HepG2 (cell line): Measurements from ENCODE around the gene MTF2. TPM values are rescaled to one million over a fixed set of nuclear protein-coding genes. Genes with fewer than 3 reads are reported as not detected.

ENCODE experiments used
- AGO2 ChIP-seq: fragments of 200-400 bp; formaldehyde crosslinking; optimal IDR thresholded peaks from 2 replicates; pipeline ENCODE3; 2017; ENCODE audit warnings: mild to moderate bottlenecking, low read depth, low read length, moderate library complexity
- CHD2 ChIP-seq: IDR thresholded peaks from 2 replicates; pipeline ENCODE4 v1.6.1; 2011; ENCODE audit warnings: low read depth, low read length, improper control_type of control experiment
- DNMT3B ChIP-seq: conservative IDR thresholded peaks from 2 replicates; pipeline ENCODE4 v1.6.1; 2016; ENCODE audit warnings: missing biosample characterization, control low read depth
- DR1 ChIP-seq: sonication (generic); formaldehyde crosslinking; IDR thresholded peaks from 2 replicates; pipeline ENCODE4 v1.8.0; 2021; ENCODE audit warnings: mild to moderate bottlenecking, missing genetic modification reagents, inconsistent platforms
- HDAC2 ChIP-seq: sonication (generic); formaldehyde crosslinking; IDR thresholded peaks from 2 replicates; pipeline ENCODE4 v1.4.0; 2020; ENCODE audit warnings: missing genetic modification reagents
- KDM6A ChIP-seq: IDR thresholded peaks from 2 replicates; pipeline ENCODE4 v1.6.1; 2016; ENCODE audit warnings: low read depth
- MATR3 ChIP-seq: sonication (generic); formaldehyde crosslinking; IDR thresholded peaks from 2 replicates; pipeline ENCODE4 v1.4.0; 2020; ENCODE audit warnings: missing genetic modification reagents
- NR2F6 ChIP-seq, 2 experiments: IDR thresholded peaks; 2 replicates each; pipeline ENCODE4 v1.6.1; 2016; ENCODE audit warnings: antibody characterized with exemption in 1 of 2, mild to moderate bottlenecking in 1 of 2
- PHF8 ChIP-seq: sonication (generic); formaldehyde crosslinking; IDR thresholded peaks from 2 replicates; pipeline ENCODE4 v1.5.0; 2020; ENCODE audit warnings: missing genetic modification reagents
- RXRB ChIP-seq: IDR thresholded peaks from 2 replicates; pipeline ENCODE4 v1.6.1; 2016; ENCODE audit warnings: borderline replicate concordance, missing genetic modification reagents, missing compliant biosample characterization
- SAFB2 ChIP-seq: sonication (generic); formaldehyde crosslinking; IDR thresholded peaks from 2 replicates; pipeline ENCODE4 v1.5.1; 2020; ENCODE audit warnings: missing genetic modification reagents, low read depth, mild to moderate bottlenecking, borderline replicate concordance
- SETDB1 ChIP-seq: sonication (generic); formaldehyde crosslinking; IDR thresholded peaks from 2 replicates; pipeline ENCODE4 v1.5.1; 2020; ENCODE audit warnings: missing genetic modification reagents, mild to moderate bottlenecking, borderline replicate concordance
- ZFP90 ChIP-seq: sonication (generic); formaldehyde crosslinking; IDR thresholded peaks from 2 replicates; pipeline ENCODE4 v1.8.0; 2022; ENCODE audit warnings: missing genetic modification reagents, mild to moderate bottlenecking, inconsistent platforms, borderline replicate concordance
- ZFX ChIP-seq: sonication (generic); formaldehyde crosslinking; IDR thresholded peaks from 2 replicates; pipeline ENCODE4 v1.4.0; 2020; ENCODE audit warnings: mild to moderate bottlenecking, low read depth, missing genetic modification reagents, moderate library complexity
- ZNF432 ChIP-seq: sonication (generic); formaldehyde crosslinking; IDR thresholded peaks from 2 replicates; pipeline ENCODE4 v1.5.0; 2020; ENCODE audit warnings: missing genetic modification reagents, mild to moderate bottlenecking, borderline replicate concordance
- ZNF709 ChIP-seq: sonication (generic); formaldehyde crosslinking; IDR thresholded peaks from 2 replicates; pipeline ENCODE4 v1.5.0; 2020; ENCODE audit warnings: mild to moderate bottlenecking, missing genetic modification reagents
- polyA plus RNA-seq, 8 experiments: library from polyadenylated mRNA; depleted of rRNA in 3 of 8; stranded (reverse) in 7 of 8; unstranded in 1 of 8; fragments of >200 nt; fragmentation: Illumina TruSeq in 4 of 8; extraction: Trizol in 4 of 8; gene quantifications; 2 replicates each; pipeline versions ENCODE4 v1.2.1 to v1.2.3, GENCODE V29; 2011 to 2016; ENCODE audit warnings: low read depth in 4 of 8, missing spikeins in 1 of 8, mixed read lengths in 1 of 8; ENCODE audit not compliant: insufficient read depth in 1 of 8
- total RNA-seq, 5 experiments: library from RNA; depleted of rRNA; stranded (reverse); fragments of >200 nt; fragmentation: Illumina TruSeq; extraction: Trizol; gene quantifications; 2 replicates each; pipeline ENCODE4 v1.2.3, GENCODE V29; 2016; ENCODE audit warnings: low read depth in 1 of 5
- TF ChIP-seq, protein P1 (sequence below): sonication (generic); formaldehyde crosslinking; IDR thresholded peaks from 2 replicates; pipeline ENCODE4 v1.4.0; 2020; ENCODE audit warnings: missing genetic modification reagents, borderline replicate concordance
- TF ChIP-seq, protein P2 (sequence below): sonication (generic); formaldehyde crosslinking; IDR thresholded peaks from 2 replicates; pipeline ENCODE4 v1.5.0; 2020; ENCODE audit warnings: missing genetic modification reagents, mild to moderate bottlenecking, borderline replicate concordance
- TF ChIP-seq, protein P3 (sequence below): sonication (generic); formaldehyde crosslinking; IDR thresholded peaks from 2 replicates; pipeline ENCODE4 v1.4.0; 2020; ENCODE audit warnings: mild to moderate bottlenecking, missing genetic modification reagents, borderline replicate concordance

The MTF2 gene
- total and polyA plus RNA-seq, 2 of the 13 experiments (the other 11 are each of a cell fraction or from before 2014, with no cell fraction given), result 48.7 to 53.9 TPM

DNA sequence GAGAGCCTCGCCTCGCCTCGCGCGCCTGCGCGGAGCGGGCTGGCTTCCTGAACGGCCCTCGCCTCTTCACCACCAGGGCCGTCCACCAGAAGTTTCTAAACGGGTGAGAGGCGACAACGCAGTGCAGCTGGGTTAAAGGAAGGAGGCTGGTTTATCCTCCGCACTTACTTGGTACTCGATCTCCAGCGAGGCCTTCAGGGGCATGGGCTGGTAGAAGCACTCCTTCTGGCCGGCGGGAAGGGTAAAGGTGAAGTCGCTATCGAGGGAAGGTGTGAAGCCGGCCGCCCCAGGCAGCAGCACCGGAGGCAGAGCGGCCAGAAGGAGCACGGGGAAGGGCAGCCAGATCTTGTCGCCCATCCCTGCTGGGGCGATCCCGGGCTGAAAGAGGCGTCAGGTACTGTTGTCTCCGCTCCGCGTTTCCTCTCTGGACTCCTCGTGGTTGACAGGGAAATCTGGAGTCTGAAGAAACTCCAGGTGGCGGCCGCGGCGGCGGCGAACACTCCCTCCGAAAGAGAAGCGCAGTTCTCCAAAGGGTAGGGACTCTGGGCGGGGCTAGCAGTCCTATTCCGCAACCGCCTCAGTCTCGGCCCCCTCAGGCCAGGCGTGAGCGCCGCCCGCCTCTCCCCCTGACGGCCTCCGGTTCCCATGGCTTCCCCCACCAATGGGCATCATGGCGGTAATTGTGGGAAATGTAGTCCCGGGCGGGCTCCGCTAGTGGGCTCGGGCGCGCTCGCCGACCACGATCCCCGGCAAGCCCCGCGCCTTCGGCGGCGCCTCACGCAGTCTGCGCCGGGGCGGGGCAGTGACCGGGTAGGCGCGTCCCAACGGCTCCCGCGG lies 101.0 kb downstream of the MTF2 start, which contains the start of gene TMED5 (continued):
- TF ChIP-seq RXRB (CRISPR knock-in tag), result peak; percentile 4; the same call in 1 of the 2 replicates
- TF ChIP-seq, protein P1, sequence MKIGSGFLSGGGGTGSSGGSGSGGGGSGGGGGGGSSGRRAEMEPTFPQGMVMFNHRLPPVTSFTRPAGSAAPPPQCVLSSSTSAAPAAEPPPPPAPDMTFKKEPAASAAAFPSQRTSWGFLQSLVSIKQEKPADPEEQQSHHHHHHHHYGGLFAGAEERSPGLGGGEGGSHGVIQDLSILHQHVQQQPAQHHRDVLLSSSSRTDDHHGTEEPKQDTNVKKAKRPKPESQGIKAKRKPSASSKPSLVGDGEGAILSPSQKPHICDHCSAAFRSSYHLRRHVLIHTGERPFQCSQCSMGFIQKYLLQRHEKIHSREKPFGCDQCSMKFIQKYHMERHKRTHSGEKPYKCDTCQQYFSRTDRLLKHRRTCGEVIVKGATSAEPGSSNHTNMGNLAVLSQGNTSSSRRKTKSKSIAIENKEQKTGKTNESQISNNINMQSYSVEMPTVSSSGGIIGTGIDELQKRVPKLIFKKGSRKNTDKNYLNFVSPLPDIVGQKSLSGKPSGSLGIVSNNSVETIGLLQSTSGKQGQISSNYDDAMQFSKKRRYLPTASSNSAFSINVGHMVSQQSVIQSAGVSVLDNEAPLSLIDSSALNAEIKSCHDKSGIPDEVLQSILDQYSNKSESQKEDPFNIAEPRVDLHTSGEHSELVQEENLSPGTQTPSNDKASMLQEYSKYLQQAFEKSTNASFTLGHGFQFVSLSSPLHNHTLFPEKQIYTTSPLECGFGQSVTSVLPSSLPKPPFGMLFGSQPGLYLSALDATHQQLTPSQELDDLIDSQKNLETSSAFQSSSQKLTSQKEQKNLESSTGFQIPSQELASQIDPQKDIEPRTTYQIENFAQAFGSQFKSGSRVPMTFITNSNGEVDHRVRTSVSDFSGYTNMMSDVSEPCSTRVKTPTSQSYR (CRISPR knock-in tag), result no peak
- no peak for TF ChIP-seq CHD2
- TF ChIP-seq PHF8 (CRISPR knock-in tag), result peak; percentile 76
- TF ChIP-seq, protein P2, sequence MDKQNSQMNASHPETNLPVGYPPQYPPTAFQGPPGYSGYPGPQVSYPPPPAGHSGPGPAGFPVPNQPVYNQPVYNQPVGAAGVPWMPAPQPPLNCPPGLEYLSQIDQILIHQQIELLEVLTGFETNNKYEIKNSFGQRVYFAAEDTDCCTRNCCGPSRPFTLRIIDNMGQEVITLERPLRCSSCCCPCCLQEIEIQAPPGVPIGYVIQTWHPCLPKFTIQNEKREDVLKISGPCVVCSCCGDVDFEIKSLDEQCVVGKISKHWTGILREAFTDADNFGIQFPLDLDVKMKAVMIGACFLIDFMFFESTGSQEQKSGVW (CRISPR knock-in tag), result no peak
- TF ChIP-seq ZNF709 (CRISPR knock-in tag), result peak; percentile 83; the same call in 1 of the 2 replicates
- peak; percentile 82 for TF ChIP-seq ZFX (CRISPR knock-in tag)
- no peak for TF ChIP-seq NR2F6 (IDR thresholded peaks at IDR 0.05)
- TF ChIP-seq NR2F6 (CRISPR knock-in tag; IDR thresholded peaks at IDR 0.05), result no peak; the same call in 1 of the 2 replicates
- TF ChIP-seq, protein P3, sequence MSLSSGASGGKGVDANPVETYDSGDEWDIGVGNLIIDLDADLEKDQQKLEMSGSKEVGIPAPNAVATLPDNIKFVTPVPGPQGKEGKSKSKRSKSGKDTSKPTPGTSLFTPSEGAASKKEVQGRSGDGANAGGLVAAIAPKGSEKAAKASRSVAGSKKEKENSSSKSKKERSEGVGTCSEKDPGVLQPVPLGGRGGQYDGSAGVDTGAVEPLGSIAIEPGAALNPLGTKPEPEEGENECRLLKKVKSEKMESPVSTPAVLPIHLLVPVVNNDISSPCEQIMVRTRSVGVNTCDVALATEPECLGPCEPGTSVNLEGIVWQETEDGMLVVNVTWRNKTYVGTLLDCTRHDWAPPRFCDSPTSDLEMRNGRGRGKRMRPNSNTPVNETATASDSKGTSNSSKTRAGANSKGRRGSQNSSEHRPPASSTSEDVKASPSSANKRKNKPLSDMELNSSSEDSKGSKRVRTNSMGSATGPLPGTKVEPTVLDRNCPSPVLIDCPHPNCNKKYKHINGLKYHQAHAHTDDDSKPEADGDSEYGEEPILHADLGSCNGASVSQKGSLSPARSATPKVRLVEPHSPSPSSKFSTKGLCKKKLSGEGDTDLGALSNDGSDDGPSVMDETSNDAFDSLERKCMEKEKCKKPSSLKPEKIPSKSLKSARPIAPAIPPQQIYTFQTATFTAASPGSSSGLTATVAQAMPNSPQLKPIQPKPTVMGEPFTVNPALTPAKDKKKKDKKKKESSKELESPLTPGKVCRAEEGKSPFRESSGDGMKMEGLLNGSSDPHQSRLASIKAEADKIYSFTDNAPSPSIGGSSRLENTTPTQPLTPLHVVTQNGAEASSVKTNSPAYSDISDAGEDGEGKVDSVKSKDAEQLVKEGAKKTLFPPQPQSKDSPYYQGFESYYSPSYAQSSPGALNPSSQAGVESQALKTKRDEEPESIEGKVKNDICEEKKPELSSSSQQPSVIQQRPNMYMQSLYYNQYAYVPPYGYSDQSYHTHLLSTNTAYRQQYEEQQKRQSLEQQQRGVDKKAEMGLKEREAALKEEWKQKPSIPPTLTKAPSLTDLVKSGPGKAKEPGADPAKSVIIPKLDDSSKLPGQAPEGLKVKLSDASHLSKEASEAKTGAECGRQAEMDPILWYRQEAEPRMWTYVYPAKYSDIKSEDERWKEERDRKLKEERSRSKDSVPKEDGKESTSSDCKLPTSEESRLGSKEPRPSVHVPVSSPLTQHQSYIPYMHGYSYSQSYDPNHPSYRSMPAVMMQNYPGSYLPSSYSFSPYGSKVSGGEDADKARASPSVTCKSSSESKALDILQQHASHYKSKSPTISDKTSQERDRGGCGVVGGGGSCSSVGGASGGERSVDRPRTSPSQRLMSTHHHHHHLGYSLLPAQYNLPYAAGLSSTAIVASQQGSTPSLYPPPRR (CRISPR knock-in tag), result no peak; the same call in 1 of the 2 replicates
- no peak for TF ChIP-seq KDM6A (CRISPR knock-in tag)
- TF ChIP-seq AGO2, result no peak
- TF ChIP-seq DR1, result no peak; the same call in 1 of the 2 replicates
- no peak for TF ChIP-seq SETDB1
- TF ChIP-seq MATR3 (CRISPR knock-in tag), result no peak
- peak; percentile 8; the same call in 1 of the 2 replicates for TF ChIP-seq HDAC2 (CRISPR knock-in tag)
- TF ChIP-seq ZNF432 (CRISPR knock-in tag), result no peak
- peak; percentile 84; the same call in 1 of the 2 replicates for TF ChIP-seq DNMT3B (CRISPR knock-in tag)
- TF ChIP-seq SAFB2 (CRISPR knock-in tag), result no peak
- TF ChIP-seq ZFP90, result peak; percentile 84; the same call in 1 of the 2 replicates
